Measurements from ENCODE around the gene COMT. TPM values are rescaled to one million over a fixed set of nuclear protein-coding genes. Genes with fewer than 3 reads are reported as not detected.

COMT gene
- total RNA-seq, 1 donor from 2014 or later: 104 TPM

DNA sequence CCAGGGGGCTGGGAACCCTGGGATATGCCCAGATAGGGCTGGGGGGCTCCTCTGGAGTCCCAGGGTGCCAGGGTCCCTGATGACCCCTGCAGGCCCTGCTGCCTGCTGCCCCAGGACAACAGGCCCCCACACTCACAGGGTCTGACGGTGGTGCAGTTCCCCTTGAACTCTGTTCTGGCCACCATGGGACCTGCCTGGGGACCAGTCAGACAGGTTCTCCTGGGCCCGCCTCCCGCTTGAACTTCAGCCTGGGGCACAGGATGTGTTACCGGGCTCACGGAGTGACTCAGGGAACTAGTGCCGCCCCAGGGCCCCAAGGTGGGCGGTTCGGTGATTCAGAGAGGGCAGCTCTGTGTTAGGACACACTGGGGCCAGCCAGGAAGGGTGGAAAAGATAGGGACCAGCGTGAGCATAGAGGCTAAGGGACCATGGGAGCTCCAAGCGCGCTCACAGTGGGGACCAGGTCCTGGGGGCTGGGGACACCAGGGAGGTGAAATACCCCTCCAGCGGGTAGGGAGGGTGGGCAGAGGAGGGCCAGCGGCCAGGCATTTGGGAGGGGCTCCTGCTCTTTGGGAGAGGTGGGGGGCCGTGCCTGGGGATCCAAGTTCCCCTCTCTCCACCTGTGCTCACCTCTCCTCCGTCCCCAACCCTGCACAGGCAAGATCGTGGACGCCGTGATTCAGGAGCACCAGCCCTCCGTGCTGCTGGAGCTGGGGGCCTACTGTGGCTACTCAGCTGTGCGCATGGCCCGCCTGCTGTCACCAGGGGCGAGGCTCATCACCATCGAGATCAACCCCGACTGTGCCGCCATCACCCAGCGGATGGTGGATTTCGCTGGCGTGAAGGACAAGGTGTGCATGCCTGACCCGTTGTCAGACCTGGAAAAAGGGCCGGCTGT, 21.6 kb downstream of the COMT start:
- DNase-seq (ENCODE audit: missing footprints) (peak; percentile 56), ATAC-seq (no peak)
- intact Hi-C loops (cut with DNase I): loop anchor here (10.0 kb wide), 1 partner anchor 122 kb away; the partner anchor contains the start of gene DGCR8

DNA sequence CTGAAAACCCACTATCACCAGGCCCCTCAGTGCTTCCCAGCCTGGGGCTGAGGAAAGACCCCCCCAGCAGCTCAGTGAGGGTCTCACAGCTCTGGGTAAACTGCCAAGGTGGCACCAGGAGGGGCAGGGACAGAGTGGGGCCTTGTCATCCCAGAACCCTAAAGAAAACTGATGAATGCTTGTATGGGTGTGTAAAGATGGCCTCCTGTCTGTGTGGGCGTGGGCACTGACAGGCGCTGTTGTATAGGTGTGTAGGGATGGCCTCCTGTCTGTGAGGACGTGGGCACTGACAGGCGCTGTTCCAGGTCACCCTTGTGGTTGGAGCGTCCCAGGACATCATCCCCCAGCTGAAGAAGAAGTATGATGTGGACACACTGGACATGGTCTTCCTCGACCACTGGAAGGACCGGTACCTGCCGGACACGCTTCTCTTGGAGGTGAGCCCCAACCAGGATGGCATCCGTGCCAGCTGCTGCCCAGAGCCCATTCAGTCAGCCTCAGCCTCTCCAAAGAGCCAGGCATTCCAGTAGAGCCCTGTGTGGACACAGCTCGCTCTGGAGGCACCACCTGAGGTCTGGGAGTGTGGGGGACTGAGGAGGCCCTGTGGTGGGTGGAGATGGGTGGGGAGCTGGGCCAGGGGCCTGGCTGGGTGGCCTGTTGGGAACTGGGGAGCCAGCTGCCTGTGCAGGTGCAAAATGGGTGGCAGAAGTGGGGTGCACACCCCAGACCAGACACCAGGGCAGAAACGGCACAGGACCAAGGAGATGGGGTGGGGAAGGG, 22.5 kb downstream of the COMT start:
- ATAC-seq (no peak), DNase-seq (ENCODE audit: missing footprints) (peak; percentile 50)
- intact Hi-C loops (cut with DNase I): loop anchor here (10.0 kb wide), 1 partner anchor 121 kb away; the partner anchor contains the start of gene DGCR8

DNA sequence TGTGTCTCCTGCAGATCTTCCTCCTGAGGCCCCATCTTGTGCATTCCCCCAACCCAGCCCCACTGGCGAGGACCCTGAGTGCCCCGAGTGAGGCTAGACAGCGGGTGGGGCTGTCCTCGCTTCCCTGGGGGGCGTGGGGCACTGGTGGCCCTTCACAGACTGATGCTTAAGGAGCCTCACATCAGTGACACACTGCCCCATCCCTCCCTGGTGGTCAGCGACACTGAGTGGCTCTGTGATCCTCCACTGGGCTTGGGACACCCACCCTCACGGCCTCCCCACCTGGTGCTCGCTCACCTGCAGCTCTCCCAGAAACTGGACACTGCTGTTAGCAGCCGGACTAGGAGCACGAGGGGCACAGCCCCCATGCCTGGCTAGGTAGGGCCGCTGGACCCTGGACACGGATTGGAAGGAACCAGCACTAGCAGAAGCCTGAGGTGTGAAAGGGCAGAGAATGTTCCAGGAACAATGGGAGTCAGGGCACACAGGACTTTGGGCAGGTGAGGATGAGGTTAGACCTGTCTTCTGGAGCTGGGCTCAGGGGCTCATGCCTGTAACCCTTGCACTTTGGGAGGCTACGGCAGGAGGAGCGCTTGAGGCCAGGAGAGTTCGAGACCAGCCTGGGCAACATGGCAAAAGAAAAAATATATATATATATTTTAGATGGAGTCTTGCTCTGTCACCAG, 23.3 kb downstream of the COMT start:
- ATAC-seq (no peak), DNase-seq (ENCODE audit: missing footprints) (peak; percentile 39)
- intact Hi-C loops (cut with DNase I): loop anchor here (10.0 kb wide), 1 partner anchor 120 kb away; the partner anchor contains the start of gene DGCR8

DNA sequence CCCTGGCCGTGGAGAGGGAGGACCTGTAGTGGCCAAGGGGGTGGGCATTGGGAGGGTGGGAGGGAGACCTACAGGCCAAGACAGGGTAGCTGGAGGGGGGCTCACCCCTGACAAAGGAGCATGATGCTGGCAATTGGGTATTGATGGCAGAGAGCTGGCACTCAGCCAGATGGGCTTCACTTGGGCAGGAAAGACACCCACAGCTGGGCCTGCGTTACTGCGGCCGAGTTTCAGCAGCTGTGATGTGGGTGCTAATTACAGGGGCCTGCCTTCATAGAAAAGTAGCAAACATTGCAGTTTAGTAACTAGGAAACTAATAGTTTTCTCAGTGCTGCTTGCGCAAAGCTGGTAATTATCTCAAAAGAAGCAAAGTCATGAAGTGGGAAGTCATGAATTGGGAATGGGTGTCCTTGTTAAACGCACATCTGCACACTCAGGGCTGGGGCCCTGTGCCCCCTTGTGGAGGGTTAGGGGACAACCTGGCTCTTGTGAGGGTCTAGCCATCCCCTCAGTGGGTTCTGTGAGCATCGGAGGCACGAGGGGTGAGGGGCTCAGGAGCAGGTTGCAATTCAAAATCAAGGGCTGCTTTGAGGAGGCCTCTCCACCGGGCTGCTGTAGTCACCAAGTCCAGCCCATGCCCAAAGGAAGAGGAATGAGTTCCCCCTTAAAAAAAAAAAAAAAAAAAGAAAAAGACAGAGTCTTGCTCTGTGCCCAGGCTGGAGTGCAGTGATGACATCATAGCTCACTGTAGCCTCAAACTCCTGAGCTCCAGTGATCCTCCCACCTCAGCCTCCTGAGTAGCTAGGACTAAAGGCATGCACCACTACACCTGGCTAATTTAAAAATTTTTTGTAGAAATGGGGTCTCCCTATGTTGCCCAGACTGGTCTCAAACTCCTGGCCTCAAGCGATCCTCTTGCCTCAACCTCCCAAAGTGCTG, 24.5 kb downstream of the COMT start:
- DNase-seq (ENCODE audit: missing footprints) (peak; percentile 59), ATAC-seq (no peak)
- intact Hi-C loops (cut with DNase I): loop anchor here (10.0 kb wide), 1 partner anchor 119 kb away; the partner anchor contains the start of gene DGCR8

DNA sequence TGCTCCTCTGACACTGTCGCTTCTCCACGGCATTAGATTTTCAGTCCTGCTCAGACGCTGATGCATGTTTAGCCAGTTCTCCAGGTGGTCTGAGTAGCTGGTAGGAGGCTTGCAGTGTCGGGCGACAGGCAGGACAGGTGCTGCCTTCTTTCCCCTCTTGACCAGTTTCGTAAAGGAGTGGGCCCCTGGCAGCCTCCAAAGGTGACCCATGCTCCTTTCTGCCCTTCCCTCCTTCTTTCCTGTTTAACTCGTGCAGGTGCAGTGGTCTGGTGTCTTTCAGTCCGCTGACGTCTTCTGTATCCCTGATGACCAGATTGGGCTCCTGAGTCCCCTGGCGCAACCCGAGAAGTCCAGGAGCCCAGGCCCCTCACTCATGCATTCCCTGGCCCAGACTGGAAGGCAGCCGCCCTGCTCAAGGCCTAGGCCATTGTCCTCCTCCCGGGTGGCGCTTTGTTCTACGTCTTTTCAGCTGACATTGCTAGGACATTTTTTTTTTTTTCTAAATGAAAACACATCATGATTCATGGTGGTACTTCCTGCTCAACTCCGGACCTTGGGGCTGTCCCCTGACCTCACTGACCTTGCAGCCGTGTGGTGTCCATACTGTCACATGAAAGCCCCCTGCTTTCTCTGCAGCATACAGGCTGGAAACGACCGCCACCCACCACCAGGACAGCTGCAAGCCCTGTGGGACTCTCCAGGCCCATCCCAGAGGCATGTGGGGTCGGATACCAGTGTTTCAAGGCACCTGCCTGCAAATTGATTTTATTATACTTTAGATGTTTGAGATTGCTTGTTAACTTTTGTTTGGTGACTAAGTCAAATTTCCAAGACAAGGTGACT, 25.6 kb downstream of the COMT start:
- intact Hi-C loops (cut with DNase I): loop anchor here (10.0 kb wide), 1 partner anchor 118 kb away; the partner anchor contains the start of gene DGCR8
- DNase-seq (ENCODE audit: missing footprints): peak; percentile 53
- ATAC-seq: no peak

DNA sequence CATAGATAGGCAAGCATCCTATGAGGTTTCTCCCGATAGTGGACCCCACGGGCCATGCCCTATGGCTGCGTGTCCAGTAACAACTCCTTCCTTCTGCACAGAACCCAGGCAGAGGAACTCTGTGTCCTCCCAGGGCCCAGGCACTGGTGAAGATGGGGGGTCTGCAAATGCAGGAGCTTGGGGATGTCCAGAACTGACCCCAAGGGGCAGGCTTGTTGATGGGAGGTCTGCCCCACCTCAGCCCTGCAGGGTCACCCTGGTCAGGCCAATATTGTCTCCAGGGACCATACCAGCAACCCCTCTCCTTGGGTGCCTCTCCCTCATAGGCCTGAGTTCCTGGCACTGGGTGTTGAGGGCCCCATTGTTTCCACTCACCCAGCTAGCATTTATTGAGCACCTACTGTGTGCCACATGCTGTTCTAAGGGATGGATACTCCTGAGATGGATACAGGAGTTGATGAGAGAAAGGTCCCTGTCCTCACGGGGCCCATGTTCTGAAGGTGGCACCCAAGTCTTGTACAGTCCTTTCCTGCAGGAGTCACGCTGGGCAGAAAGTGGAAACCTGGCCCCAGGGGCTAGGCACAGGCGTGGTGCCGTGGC, 26.4 kb downstream of the COMT start:
- DNase-seq (ENCODE audit: missing footprints) (peak; percentile 6), ATAC-seq (no peak)
- intact Hi-C loops (cut with DNase I): loop anchor here (10.0 kb wide), 1 partner anchor 117 kb away; the partner anchor contains the start of gene DGCR8

DNA sequence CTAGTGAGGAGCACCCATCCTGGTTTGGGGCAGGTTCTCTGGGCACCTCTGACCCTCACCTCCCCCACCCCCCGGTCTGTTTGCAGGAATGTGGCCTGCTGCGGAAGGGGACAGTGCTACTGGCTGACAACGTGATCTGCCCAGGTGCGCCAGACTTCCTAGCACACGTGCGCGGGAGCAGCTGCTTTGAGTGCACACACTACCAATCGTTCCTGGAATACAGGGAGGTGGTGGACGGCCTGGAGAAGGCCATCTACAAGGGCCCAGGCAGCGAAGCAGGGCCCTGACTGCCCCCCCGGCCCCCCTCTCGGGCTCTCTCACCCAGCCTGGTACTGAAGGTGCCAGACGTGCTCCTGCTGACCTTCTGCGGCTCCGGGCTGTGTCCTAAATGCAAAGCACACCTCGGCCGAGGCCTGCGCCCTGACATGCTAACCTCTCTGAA, 26.9 kb downstream of the COMT start:
- ATAC-seq (no peak), DNase-seq (ENCODE audit: missing footprints) (peak; percentile 68)
- intact Hi-C loops (cut with DNase I): loop anchor here (10.0 kb wide), 1 partner anchor 116 kb away; the partner anchor contains the start of gene DGCR8

DNA sequence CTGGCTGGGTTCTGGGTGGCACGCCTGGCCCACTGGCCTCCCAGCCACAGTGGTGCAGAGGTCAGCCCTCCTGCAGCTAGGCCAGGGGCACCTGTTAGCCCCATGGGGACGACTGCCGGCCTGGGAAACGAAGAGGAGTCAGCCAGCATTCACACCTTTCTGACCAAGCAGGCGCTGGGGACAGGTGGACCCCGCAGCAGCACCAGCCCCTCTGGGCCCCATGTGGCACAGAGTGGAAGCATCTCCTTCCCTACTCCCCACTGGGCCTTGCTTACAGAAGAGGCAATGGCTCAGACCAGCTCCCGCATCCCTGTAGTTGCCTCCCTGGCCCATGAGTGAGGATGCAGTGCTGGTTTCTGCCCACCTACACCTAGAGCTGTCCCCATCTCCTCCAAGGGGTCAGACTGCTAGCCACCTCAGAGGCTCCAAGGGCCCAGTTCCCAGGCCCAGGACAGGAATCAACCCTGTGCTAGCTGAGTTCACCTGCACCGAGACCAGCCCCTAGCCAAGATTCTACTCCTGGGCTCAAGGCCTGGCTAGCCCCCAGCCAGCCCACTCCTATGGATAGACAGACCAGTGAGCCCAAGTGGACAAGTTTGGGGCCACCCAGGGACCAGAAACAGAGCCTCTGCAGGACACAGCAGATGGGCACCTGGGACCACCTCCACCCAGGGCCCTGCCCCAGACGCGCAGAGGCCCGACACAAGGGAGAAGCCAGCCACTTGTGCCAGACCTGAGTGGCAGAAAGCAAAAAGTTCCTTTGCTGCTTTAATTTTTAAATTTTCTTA, 27.8 kb downstream of the COMT start:
- no peak for ATAC-seq
- peak; percentile 63 for DNase-seq (ENCODE audit: missing footprints)
- intact Hi-C loops (cut with DNase I): loop anchor here (10.0 kb wide), 1 partner anchor 115 kb away; the partner anchor contains the start of gene DGCR8

DNA sequence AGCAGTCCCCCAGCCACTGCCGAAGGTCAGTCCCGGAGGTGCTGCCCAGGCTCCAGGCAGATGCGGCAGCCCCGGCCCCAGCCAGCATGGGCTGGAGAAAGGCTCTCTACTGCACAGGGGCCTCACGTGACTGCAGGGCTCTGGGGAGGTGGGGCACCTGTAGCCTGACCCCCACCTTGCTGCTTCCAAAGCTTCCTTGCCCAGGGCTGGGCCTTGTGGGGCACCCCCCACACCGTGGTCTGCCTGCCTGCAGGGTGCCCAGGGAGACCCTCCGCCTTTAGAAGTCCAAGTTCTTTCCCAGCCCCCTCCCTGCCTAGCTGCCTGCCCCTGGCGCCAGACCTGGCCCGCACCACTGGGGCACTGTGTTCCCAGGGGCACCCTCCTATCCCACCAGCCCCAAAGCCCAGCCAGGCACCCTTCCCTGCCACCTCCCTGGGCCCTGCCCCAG, 28.5 kb downstream of the COMT start:
- intact Hi-C loops (cut with DNase I): loop anchor here (1.0 kb wide), 1 partner anchor 43 kb away; no protein-coding TSS in a partner anchor
- ATAC-seq: no peak

DNA sequence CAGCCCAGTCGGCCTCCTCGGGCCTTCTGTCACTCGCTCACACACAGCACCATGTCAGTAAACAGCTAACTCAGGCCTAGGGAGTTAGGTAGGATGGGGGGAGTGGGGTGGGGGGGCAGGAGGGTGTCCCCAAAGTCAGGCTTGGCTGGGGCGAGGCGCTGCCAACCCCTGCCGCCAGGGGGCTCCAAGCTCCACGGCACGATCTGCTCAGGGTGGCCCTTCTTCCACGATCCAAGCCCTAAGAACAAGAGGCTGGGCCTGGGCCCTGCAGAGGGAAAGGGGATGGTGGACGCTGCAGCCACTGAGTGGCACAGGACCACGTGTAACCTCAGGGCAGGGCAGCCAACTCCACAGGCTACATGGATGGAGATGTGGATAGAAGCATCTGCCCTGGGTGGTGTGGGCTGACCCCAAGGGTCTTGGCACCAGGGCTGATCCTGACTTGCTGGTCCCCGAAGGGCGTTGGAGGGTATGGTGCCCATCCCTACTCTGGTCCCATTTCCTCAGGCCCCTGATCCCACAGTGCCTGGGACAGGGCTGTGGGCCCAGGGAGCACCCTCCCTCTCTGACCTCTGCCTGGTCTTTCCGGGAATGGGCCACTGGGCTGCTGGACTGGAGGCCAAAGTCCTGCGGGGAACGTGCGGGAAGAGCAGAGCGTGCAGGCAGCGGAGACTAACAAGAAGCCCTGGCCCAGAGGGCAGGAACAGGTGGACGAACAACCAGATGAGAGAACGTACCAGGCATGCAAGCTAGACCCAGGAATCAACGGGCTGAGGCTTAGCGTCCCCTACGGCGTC, 29.1 kb downstream of the COMT start:
- intact Hi-C loops (cut with DNase I): loop anchor here (1.0 kb wide), 1 partner anchor 43 kb away; no protein-coding TSS in a partner anchor
- DNase-seq (ENCODE audit: missing footprints) (peak; percentile 83), ATAC-seq (peak; percentile 76)

More for the DNA sequence above, 28.5 kb downstream of the COMT start:
- peak; percentile 63 for DNase-seq (ENCODE audit: missing footprints)

DNA sequence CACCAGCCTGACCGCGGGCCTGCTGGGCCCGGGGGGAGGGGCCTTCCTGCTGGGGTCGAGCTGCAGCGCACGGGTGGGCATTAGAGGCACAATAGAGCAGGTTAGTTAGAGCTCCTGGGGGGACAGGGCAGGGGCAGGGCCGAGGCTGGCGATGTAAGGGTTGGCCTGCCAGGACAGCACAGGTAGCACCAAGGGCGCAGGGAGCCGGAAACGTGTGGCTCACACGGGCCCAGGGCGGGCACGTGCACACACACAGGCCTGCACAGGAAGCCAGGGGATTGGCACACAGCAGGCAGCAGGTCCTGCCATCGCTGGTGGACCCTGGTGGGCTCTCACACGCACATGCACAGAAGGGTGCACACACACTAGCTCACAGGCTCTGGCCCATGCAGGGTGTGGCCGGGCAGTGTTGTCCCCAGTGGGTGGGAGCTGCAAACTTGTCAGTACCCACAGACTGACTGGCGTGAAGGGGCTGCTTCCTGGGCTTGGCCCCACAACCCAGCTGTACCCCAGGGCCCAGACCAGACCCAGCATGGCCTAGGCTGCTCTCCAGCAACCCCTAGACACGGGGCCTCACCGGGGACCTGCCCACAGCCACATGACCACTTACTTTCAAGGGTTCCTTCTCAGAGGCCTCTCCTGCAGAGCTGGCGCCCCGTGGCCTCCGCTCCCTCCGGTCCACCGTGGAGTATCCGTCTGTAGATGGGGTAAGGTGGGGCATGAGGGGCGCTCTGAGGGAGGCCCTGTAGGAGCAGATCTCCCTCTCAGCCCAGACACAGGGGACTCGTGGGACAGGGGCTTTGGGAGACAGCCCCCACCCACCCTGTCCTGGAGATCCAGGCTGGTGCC, 29.9 kb downstream of the COMT start:
- intact Hi-C loops (cut with DNase I): no loop called here
- peak; percentile 3 for ATAC-seq
- no peak for DNase-seq (ENCODE audit: missing footprints)

DNA sequence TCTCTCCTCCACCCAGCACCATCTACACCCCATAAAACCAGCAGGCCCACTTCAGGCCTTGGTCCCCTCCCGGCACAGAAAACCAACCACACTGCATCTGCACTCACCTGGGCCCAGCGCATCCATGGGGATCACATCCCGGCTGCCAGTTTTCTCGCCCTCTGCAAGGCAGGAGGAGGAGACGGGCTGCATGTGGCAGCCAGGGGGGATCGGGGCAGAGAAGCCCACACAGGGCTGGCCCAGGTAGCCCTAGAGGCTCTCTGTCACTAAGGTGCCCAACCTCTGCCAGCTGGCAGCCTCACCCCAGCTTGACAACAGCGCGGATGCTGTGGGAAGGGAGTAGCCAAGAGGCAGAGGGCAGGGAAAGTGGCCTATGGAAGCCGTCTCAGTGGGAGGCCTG, 30.7 kb downstream of the COMT start:
- DNase-seq (ENCODE audit: missing footprints): no peak
- intact Hi-C loops (cut with DNase I): no loop called here
- ATAC-seq: no peak

DNA sequence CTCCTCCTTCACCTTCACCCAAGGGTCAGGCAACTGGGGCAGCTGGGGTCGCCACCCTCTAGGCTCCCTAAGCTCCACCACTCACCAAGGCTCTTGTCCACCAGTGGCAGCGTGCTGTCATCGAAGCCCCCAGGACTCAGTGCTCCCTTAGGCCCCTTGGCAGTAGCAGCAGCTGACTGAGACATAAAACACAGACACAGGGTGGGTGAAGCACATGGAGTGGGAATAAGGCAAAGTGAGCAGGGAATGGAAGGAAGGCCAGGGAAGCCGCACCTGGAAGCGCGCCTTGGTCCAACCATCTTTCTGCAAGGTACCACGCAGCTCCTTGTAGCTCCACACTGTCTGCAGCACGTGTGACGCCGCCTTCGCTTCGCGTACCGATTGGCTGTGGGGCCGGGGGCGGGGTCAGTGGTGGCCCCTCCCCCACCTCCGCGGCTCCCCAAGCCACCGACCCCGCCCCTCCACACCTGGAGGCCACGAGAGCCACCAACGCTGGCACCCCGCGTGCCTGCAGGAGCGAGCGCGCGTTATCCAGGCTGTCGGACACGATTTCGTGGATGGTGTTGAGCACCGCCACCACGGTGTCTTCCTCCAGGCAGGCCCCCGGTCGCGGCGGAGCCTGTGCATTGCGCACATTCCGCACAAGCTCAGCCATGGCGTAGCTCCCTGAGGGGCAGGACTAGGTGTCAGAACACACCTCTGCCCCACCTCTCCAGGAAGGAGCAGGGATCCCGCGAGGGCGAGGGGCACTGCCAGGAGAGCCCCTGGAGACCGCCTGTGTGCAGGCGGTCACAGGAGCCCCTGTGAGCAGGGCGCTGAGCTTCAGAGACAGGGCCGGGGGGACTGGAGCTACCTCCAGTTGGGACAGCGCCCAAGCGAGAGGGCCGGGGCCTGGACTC, 31.3 kb downstream of the COMT start:
- DNase-seq (ENCODE audit: missing footprints) (no peak), ATAC-seq (no peak)
- intact Hi-C loops (cut with DNase I): no loop called here
